AML-193 (cell line): ENCODE measurements around the gene ARHGEF10L.

ENCODE experiments used
- DNase-seq, 2 experiments: peaks; one replicate each; lab custom pipeline; 2025; lab: John Stamatoyannopoulos, UW

The ARHGEF10L gene

DNA sequence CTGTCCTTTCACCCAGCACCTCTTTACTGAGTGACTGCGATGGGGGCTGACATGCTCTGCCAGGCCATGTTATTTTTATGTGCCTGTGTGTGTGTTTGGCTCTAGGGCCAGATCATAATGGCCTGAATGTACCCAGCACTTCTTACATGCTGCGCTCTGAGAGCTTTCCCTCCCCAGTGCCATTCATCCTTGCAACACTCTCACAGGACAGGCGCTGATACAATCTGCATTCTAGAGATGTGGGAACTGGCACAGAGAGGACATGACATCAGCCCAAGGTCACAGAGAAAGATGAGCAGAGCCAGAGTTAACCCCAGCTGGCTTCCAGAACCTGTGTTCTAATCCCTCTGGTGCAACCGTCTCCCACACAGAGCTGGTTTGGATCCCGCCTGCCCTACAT is 54.5 kb downstream of the ARHGEF10L start:
- no peak for DNase-seq

- peak in 1 of 2 experiments; percentile 1 for DNase-seq
Observed at GRCh38 chr1:17594690-17595601, 55.4 kb downstream of the ARHGEF10L start.

DNA sequence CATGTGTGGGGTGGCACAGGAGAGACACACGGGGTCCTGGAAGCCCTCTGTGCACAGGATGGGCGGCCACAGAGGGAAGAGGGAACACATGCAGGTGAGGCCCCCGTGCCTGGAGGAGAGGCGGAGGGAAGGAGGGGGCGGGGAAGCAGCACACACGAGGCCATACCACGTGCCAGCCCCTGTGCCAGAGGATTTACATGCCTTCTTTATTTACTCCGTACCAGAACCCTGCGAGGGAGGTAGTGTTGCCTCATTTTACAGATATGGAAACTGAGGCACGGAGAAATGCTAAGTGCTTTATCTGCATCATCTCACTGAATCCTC is 56.1 kb downstream of the ARHGEF10L start:
- no peak for DNase-seq

- DNase-seq: no peak
Observed at GRCh38 chr1:17596186-17596585, 56.7 kb downstream of the ARHGEF10L start.

DNA sequence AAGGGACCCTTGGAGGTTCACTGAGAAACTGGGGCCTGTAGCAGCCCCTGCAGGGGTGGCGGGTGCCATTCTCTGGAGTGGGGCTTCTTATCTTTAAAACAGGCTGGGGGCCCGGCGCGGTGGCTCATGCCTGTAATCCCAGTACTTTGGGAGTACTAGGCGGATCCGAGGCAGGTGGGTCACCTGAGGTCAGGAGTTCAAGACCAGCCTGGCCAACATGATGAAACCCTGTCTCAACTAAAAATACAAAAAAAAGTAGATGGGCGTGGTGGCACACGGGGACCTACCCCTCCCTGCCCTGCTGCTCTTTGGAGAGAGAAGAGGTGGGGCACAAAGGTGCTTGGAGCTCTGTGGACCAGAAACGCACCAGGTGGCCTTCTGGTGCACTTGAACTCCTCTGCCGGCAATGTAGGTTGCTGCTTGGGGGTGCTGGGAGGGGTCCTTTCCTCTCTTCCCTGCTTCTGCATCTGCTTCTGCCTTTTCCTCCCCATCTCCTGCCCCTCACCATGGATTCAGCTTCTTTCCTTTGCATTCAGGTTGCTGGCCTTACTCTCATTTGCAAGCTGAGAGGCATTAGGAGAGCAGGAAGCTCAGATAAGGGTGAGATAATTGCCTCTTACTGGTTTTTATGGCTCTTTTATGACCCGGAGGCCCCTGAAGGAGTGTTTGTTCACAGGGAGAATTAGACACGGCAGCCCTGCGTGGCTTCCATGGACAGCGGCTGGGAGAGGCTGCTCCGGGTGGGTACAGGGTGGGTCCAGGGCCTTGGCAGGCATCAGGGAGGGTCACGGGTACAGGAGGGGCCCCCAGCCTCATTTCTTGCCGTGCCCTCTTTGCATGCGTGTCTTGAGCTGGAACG is 57.4 kb downstream of the ARHGEF10L start:
- DNase-seq: no peak

- no peak for DNase-seq
Observed at GRCh38 chr1:17597651-17598050, 58.2 kb downstream of the ARHGEF10L start.

- DNase-seq: no peak
Observed at GRCh38 chr1:17598251-17598650, 58.8 kb downstream of the ARHGEF10L start.

GRCh38 chr1:17599291-17599953 is 59.9 kb downstream of the ARHGEF10L start:
- no peak for DNase-seq

DNA sequence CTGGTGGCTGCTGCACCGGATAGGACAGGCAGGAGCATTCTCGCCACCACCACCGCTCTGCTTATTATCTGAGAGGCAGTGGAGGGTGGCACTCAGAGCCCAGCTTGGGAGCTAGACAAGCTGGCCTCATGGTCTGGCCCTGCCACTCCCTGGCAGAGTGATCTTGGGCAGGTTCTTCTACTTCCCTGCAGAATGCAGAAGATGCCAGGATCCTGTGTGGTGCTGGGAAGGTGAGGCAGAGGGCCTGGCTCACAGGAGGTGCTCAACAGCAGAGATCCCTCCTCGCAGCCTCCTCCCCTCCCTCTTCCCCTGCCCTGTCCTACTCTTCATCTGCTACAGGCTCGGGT is 60.4 kb downstream of the ARHGEF10L start:
- no peak for DNase-seq

- no peak for DNase-seq
Observed at GRCh38 chr1:17600321-17600720, 60.8 kb downstream of the ARHGEF10L start.

GRCh38 chr1:17601643-17602382 is 62.3 kb downstream of the ARHGEF10L start:
- no peak for DNase-seq

DNA sequence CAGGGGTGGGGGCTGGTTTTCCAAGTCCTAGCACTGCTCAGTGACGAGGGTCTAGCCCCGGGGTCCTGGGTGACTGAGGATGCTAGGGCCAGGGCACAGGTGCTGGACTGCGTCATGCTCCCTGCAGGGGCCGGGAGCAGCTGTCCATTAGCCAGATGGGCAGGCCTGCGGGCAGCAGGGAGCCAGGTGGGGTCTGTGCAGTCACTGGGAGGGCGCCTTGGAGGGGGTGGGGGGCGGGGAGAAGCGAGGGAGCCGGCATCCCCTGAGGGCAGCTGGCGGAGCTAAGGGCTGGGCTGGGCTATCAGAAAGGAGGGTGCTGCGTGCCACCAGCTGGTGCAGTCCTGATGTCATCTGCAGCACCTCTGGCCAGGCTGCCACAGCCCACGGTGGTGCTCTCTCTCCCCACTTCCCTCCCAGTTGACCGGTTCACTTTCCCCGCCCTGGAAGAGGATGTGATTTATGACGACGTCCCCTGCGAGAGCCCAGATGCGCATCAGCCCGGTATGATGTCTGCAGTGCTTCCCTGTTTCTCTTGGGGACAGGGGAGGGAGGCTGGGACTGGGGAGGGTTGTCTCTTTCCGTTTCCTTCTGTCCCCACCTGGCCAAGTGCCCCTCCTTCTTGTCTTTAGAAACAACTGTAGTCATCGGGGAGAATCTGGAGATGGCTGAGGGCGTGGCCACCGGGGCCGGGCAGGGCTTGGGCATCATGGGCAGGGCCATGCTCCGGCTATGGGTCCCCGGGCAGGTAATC is 63.8 kb downstream of the ARHGEF10L start:
- no peak for DNase-seq

- DNase-seq: no peak
Observed at GRCh38 chr1:17605582-17606344, 66.3 kb downstream of the ARHGEF10L start.

DNA sequence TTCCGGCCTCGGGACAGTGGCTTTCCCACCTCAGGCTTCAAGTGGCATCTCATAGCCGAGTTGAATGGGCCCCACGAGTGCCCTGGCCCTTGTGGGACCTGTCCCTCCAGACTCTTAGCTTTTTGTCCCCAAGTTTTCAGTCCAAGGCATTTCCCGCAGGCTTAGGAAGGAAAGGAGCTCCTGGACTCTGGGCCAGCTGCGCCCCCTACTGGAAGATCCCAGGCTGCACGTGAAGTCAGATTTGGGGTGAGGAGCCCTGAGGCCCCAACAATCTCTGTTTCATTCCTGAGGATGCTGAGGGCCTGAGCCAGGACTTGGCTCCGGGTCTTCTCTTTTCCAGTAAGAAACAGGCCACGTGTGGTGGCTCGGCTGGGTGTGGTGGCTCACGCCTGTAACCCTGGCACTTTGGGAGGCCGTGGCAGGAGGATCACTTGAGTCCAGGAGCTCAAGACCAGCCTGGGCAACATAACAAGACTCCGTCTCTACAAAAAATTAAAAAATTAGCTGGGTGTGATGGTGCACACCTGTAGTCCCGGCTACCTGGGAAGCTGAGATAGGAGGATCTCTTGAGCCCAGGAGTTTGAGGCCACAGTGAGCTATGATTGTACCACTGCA is 67.4 kb downstream of the ARHGEF10L start:
- DNase-seq: peak; percentile 41 to 48

DNA sequence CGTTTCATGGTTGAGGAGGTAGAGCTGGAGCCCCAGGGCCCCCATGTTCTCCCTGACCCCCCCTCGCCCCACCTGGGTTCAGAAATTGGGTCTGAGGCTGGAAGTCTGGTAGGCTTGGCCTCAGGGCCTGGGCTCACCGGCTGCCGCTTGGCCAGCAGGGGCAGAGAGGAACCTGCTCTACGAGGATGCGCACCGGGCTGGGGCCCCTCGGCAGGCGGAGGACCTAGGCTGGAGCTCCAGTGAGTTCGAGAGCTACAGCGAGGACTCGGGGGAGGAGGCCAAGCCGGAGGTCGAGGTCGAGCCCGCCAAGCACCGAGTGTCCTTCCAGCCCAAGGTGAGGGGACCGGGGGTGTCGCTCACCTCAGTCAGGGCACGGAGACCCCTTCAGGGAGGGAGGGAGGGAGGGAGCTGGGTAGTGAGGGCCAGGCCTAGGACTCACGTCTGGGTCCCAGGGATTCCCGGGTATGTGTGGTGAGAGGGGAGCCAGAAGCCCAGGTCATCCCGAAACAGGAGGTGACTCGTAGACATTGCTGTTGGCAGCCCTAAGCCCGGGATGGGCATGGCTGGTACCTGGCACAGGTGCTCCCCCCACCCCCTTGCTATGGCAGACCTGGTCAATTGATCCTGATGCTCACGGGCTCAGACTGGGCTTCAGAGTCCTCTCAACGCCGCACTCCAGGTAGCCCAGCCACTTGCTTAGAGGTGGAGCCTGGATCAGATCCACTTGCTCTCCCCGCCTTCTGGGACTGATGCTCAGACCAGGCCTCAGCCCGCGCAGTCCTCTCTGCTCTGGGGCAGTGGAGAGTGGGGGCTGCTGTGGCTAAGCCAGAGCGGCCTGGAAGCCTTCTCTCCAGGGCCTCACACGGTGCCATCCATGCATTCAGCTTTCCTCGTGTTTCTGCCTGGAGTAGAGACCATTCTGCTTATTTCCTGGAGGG is 68.4 kb downstream of the ARHGEF10L start:
- DNase-seq: no peak

- DNase-seq: no peak
Observed at GRCh38 chr1:17609529-17609928, 70.0 kb downstream of the ARHGEF10L start.

- no peak for DNase-seq
Observed at GRCh38 chr1:17610085-17610484, 70.6 kb downstream of the ARHGEF10L start.

- no peak for DNase-seq
Observed at GRCh38 chr1:17610713-17611112, 71.2 kb downstream of the ARHGEF10L start.

- no peak for DNase-seq
Observed at GRCh38 chr1:17611991-17612390, 72.5 kb downstream of the ARHGEF10L start.
